Neural progenitor cell (in vitro differentiated cells): ENCODE results near the gene DPP7. TPM values are rescaled to one million over a fixed set of nuclear protein-coding genes. Genes with fewer than 3 reads are reported as not detected.
A peak's percentile ranks its signal among the peaks of the same experiment; 100 is the strongest.

Source experiments
- DNase-seq: peaks from one replicate; pipeline ENCODE4 v3.0.0-alpha.2; 2016; ENCODE audit warnings: low spot score
- H2AFZ ChIP-seq: fragments of 200-600 bp; sonication (generic); replicated peaks from 2 replicates; pipeline ENCODE4 v1.6.1; 2016; ENCODE audit warnings: antibody characterized with exemption
- H3F3A ChIP-seq: fragments of 200-600 bp; sonication (generic); 2 replicates; pipeline ENCODE4 v1.6.1; 2016; ENCODE audit warnings: antibody characterized with exemption, low read depth
- H3K27ac ChIP-seq: fragments of 200-600 bp; sonication (generic); 2 replicates; pipeline ENCODE4 v1.5.1; 2016; ENCODE audit warnings: mild to moderate bottlenecking
- H3K27me3 ChIP-seq: fragments of 200-600 bp; sonication (generic); 2 replicates; pipeline ENCODE4 v1.6.1; 2016; ENCODE audit warnings: mild to moderate bottlenecking, moderate library complexity
- H3K36me3 ChIP-seq: fragments of 200-600 bp; sonication (generic); 2 replicates; pipeline ENCODE4 v1.5.1; 2016
- H3K4me1 ChIP-seq: fragments of 200-600 bp; sonication (generic); 2 replicates; pipeline ENCODE4 v1.6.1; 2016; ENCODE audit warnings: mixed run types
- H3K4me2 ChIP-seq: fragments of 200-600 bp; sonication (generic); 2 replicates; pipeline ENCODE4 v1.6.1; 2016
- H3K4me3 ChIP-seq: fragments of 200-600 bp; sonication (generic); 2 replicates; pipeline ENCODE4 v1.5.1; 2016
- H3K79me2 ChIP-seq: fragments of 200-600 bp; sonication (generic); 2 replicates; pipeline ENCODE4 v1.6.1; 2016; ENCODE audit warnings: low read depth
- H3K9ac ChIP-seq: fragments of 200-600 bp; sonication (generic); 2 replicates; pipeline ENCODE4 v1.6.1; 2016
- H3K9me3 ChIP-seq: fragments of 200-600 bp; sonication (generic); 2 replicates; pipeline ENCODE4 v1.5.1; 2016; ENCODE audit warnings: low read depth
- H4K20me1 ChIP-seq: fragments of 200-600 bp; sonication (generic); 2 replicates; pipeline ENCODE4 v1.6.1; 2016; ENCODE audit warnings: low read depth
- H3K27ac Mint-ChIP-seq: 3 replicates; pipeline ENCODE4 v1.8.0; 2021; ENCODE audit warnings: mixed read lengths
- H3K27me3 Mint-ChIP-seq: 2 replicates; pipeline ENCODE4 v1.8.0; 2022; ENCODE audit warnings: low read depth, mild to moderate bottlenecking, inconsistent platforms, moderate library complexity, mixed read lengths; ENCODE audit not compliant: insufficient read depth
- H3K36me3 Mint-ChIP-seq: 3 replicates; pipeline ENCODE4 v1.8.0; 2021; ENCODE audit warnings: mixed read lengths
- H3K4me1 Mint-ChIP-seq: 3 replicates; pipeline ENCODE4 v1.8.0; 2021; ENCODE audit warnings: mixed read lengths
- H3K4me3 Mint-ChIP-seq: 3 replicates; pipeline ENCODE4 v1.8.0; 2021; ENCODE audit warnings: mild to moderate bottlenecking, moderate library complexity, mixed read lengths
- H3K9me3 Mint-ChIP-seq: 3 replicates; pipeline ENCODE4 v1.8.0; 2020; ENCODE audit warnings: mixed read lengths
- EZH2 ChIP-seq: fragments of 200-600 bp; sonication (generic); IDR thresholded peaks from 2 replicates; pipeline ENCODE4 v1.6.1; 2017; ENCODE audit warnings: antibody characterized with exemption, mild to moderate bottlenecking, moderate library complexity
- EZH2phosphoT487 ChIP-seq: fragments of 200-600 bp; sonication (generic); IDR thresholded peaks from 2 replicates; pipeline ENCODE4 v1.6.1; 2017; ENCODE audit warnings: antibody characterized with exemption
- total RNA-seq: library from RNA; depleted of rRNA; stranded (reverse); fragments of >200 nt; gene quantifications from 2 replicates; pipeline ENCODE4 v1.2.3, GENCODE V29; 2015; ENCODE audit warnings: low replicate concordance
- TF ChIP-seq, protein P1 (sequence below): fragments of 200-600 bp; sonication (generic); IDR thresholded peaks from 2 replicates; pipeline ENCODE4 v1.5.1; 2017; ENCODE audit warnings: antibody characterized with exemption, mild to moderate bottlenecking

Gene DPP7
- total RNA-seq, 1 donor from 2014 or later: 2.6 TPM

DNA sequence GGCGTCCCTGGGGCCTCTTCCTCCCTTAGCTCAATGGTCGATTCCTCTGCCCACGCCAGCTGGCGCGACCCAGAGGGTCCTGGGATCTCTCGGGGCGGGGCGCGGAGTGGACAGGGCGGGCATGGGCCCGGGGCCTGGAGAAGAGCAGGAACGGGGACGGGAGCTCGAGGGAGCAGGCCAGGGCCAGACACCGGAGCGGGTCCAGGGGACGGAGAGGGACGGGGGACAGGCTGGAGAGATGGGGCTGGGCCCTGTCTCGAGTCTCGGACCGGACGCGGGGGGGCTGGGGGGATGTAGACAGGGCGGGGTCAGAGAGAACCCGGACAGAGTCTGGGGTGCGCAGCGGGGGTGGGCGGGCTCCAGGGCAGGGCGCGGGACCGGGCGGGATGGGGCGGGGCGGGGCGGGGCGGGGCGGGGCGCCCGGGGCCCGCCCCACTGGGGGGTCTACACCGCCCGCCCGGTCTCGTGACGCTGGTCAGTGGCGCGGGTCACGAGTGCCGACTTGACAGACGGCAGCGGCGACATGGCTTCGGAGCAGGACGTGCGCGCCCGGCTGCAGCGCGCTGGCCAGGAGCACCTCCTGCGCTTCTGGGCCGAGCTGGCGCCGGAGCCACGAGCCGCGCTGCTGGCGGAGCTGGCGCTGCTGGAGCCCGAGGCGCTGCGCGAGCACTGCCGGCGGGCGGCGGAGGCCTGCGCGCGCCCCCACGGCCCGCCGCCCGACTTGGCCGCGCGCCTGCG, 37.4 kb downstream of the DPP7 start, which contains the start of gene UAP1L1:
TSS of gene UAP1L1 (plus strand) at position 508 of the 738 bp plus-strand sequence. CDS start at position 524, 16 bp downstream.
- H3K4me2 ChIP-seq: peak within 1 kb of the TSS; percentile 79
- H2AFZ ChIP-seq: no peak within 1 kb of the TSS
- no peak within 1 kb of the TSS for H3K27ac Mint-ChIP-seq

DNA sequence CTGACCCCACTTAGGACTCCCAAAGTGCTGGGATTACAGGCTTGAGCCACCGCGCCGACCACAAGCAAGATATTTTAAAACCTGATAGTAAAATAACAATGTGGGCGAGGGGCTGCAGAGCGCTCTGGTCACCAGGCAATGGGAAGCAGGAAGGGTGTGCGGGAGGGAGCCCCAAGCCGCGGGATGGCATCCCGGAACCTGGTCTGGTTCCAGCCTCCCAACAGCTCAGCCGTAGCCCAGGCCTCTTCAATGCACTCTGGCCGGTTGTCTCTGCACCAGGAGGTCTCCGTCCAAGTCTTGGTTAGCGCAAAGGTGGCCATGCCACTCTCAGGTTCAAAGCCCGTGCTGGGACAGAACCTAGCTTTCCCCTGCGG, 37.9 kb downstream of the DPP7 start:
- no peak overlapping the region for H2AFZ ChIP-seq
- H3K9me3 ChIP-seq: no peaks in the 10 kb centered on the region
- no peak overlapping the region for H3K4me3 ChIP-seq
- H3K4me2 ChIP-seq: peak overlapping the region; percentile 79
- H3K27me3 Mint-ChIP-seq: peaks cover 46% of the 10 kb centered on the region
- peaks cover 5% of the 10 kb centered on the region for H3K4me1 Mint-ChIP-seq
- H3K27ac ChIP-seq: no peak overlapping the region
- H3K9ac ChIP-seq: no peak overlapping the region
- H3K27me3 ChIP-seq: peaks cover 86% of the 10 kb centered on the region
- no peaks in the 10 kb centered on the region for H3K9me3 Mint-ChIP-seq
- no peak overlapping the region for H3K27ac Mint-ChIP-seq
- peaks cover 21% of the 10 kb centered on the region for H4K20me1 ChIP-seq
- peaks cover 7% of the 10 kb centered on the region for H3K4me1 ChIP-seq
- no peaks in the 10 kb centered on the region for H3K36me3 Mint-ChIP-seq
- H3K4me3 Mint-ChIP-seq: peak overlapping the region; percentile 77
- TF ChIP-seq EZH2phosphoT487 (peak; percentile 60), EZH2 (peak; percentile 74)
- TF ChIP-seq, protein P1, sequence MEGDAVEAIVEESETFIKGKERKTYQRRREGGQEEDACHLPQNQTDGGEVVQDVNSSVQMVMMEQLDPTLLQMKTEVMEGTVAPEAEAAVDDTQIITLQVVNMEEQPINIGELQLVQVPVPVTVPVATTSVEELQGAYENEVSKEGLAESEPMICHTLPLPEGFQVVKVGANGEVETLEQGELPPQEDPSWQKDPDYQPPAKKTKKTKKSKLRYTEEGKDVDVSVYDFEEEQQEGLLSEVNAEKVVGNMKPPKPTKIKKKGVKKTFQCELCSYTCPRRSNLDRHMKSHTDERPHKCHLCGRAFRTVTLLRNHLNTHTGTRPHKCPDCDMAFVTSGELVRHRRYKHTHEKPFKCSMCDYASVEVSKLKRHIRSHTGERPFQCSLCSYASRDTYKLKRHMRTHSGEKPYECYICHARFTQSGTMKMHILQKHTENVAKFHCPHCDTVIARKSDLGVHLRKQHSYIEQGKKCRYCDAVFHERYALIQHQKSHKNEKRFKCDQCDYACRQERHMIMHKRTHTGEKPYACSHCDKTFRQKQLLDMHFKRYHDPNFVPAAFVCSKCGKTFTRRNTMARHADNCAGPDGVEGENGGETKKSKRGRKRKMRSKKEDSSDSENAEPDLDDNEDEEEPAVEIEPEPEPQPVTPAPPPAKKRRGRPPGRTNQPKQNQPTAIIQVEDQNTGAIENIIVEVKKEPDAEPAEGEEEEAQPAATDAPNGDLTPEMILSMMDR: no peak
- no peak for DNase-seq
- H3F3A ChIP-seq: peaks cover 22% of the 10 kb centered on the region
- H3K79me2 ChIP-seq: no peaks in the 10 kb centered on the region
- no peaks in the 10 kb centered on the region for H3K36me3 ChIP-seq

More for the DNA sequence above, 37.4 kb downstream of the DPP7 start, which contains the start of gene UAP1L1:
- Histone ChIP-seq H4K20me1 (peaks cover 21% of the 10 kb centered on the region), H3K79me2 (no peaks in the 10 kb centered on the region), H3K4me3 (peak within 1 kb of the TSS; percentile 44), H3K27me3 (peaks cover 86% of the 10 kb centered on the region), H3K9me3 (no peaks in the 10 kb centered on the region), H3K4me1 (peaks cover 7% of the 10 kb centered on the region), H3K27ac (no peak within 1 kb of the TSS), H3F3A (peaks cover 20% of the 10 kb centered on the region), H3K9ac (no peak within 1 kb of the TSS), H3K36me3 (no peaks in the 10 kb centered on the region)
- Mint-ChIP-seq H3K4me3 (peak within 1 kb of the TSS; percentile 77), H3K4me1 (peaks cover 5% of the 10 kb centered on the region), H3K27me3 (peaks cover 48% of the 10 kb centered on the region), H3K9me3 (no peaks in the 10 kb centered on the region), H3K36me3 (no peaks in the 10 kb centered on the region)
- TF ChIP-seq EZH2: no peak
- TF ChIP-seq EZH2phosphoT487: peak; percentile 11
- DNase-seq: peak; percentile 75

DNA sequence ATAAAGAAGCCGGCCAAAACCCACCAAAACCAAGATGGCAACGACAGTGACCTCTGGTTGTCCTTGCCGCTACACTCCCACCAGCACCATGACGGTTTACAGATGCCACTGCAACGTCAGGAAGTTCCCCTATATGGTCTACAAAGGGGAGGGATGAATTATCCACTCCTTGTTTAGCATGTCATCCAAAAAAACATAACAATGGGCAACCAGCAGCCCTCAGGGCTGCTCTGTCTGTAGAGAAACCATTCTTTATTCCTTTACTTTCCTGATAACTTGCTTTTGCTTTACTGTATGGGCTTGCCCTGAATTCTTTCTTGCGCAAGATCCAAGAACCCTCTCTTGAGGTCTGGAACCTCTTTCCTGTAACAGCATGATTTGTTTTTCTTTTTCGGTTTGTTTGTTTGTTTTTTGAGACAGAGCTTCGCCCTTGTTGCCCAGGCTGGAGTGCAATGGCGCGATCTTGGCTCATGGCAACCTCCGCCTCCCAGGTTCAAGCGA, 39.2 kb downstream of the DPP7 start:
- DNase-seq: no peak
- peaks cover 11% of the 10 kb centered on the region for H3K4me1 Mint-ChIP-seq

More for the DNA sequence above, 39.2 kb downstream of the DPP7 start:
- Histone ChIP-seq H3K27me3 (peaks cover 80% of the 10 kb centered on the region), H3K36me3 (no peaks in the 10 kb centered on the region), H4K20me1 (peaks cover 21% of the 10 kb centered on the region), H3K4me3 (no peak overlapping the region), H3K4me2 (no peak overlapping the region), H3K9ac (no peak overlapping the region), H3K79me2 (no peaks in the 10 kb centered on the region), H3K9me3 (no peaks in the 10 kb centered on the region), H3K4me1 (peaks cover 13% of the 10 kb centered on the region), H2AFZ (no peak overlapping the region), H3F3A (peaks cover 32% of the 10 kb centered on the region), H3K27ac (no peak overlapping the region)
- no peak for TF ChIP-seq EZH2phosphoT487
- TF ChIP-seq, protein P1: no peak
- TF ChIP-seq EZH2: no peak
- Mint-ChIP-seq H3K36me3 (no peaks in the 10 kb centered on the region), H3K9me3 (no peaks in the 10 kb centered on the region), H3K27me3 (peaks cover 51% of the 10 kb centered on the region), H3K4me3 (no peak overlapping the region), H3K27ac (no peak overlapping the region)
